ENCODE results near the gene SIX3. TPM values are rescaled to one million over a fixed set of nuclear protein-coding genes. Genes with fewer than 3 reads are reported as not detected.

The SIX3 gene
- polyA plus RNA-seq, 1 of the 3 experiments (the other 2 are of a cell fraction), result 0.58 TPM

GRCh38 chr2:44934038-44934982 is 7.2 kb upstream of the SIX3 start:
- Histone ChIP-seq H2AFZ (ENCODE audit: low read depth) (peak overlapping the region; percentile 79; the same call in 1 of the 2 replicates), H3K4me1 (ENCODE audit: control insufficient read depth in 1 of 2, insufficient read depth in 2 of 2, low read depth in 1 of 2, low read length in 1 of 2) (peaks cover 0 to 31% of the 10 kb centered on the region in 2 experiments; a peak in 2 of 4 replicates), H4K20me1 (ENCODE audit: insufficient read depth) (no peaks in the 10 kb centered on the region), H3F3A (replicated peaks; ENCODE audit: insufficient read depth) (no peaks in the 10 kb centered on the region), H3K4me2 (peak overlapping the region; percentile 94), H3K27me3 (ENCODE audit: insufficient read depth) (peaks cover 63% of the 10 kb centered on the region), H3K27ac (ENCODE audit: low read depth in 2 of 2, low read length in 1 of 2) (peak overlapping the region in 1 of 2 experiments; percentile 92; a peak in 2 of 4 replicates), H3K9me3 (no peaks in the 10 kb centered on the region), H3K9ac (no peak overlapping the region), H3K9me2 (no peaks in the 10 kb centered on the region), H3K4me3 (ENCODE audit: low read depth in 2 of 2, low read length in 1 of 2) (peak overlapping the region; percentile 62 to 67), H3K79me2 (ENCODE audit: insufficient read depth) (no peaks in the 10 kb centered on the region), H3K36me3 (replicated peaks in 1 of 2; ENCODE audit: control insufficient read depth in 1 of 2, insufficient read depth in 2 of 2, low read length in 1 of 2) (no peaks in the 10 kb centered on the region)
- CTCF ChIA-PET, result interaction anchor here (0.6 to 7.6 kb wide), 17 partner anchors 9 to 890 kb away, joined by 3 to 83 read pairs (median 3); no protein-coding TSS in a partner anchor
- 28% methylated on average over 58 of the region's 60 CpGs for WGBS (ENCODE audit: low lambda C conversion rate)
- DNase-seq, result peak; percentile 89
- TF ChIP-seq POLR2AphosphoS5 (IDR thresholded peaks at IDR 0.05; ENCODE audit: low read depth, low read length), result no peak
- TF ChIP-seq MEF2A (IDR thresholded peaks at IDR 0.05; ENCODE audit: borderline replicate concordance, low read depth), result no peak
- no peak for TF ChIP-seq NFIC (IDR thresholded peaks at IDR 0.05; ENCODE audit: borderline replicate concordance)
- no peak for TF ChIP-seq ZBTB33 (IDR thresholded peaks at IDR 0.05; ENCODE audit: borderline replicate concordance, low read depth)
- TF ChIP-seq CHD2 (IDR thresholded peaks at IDR 0.05; ENCODE audit: low read length, partially characterized antibody), result no peak
- TF ChIP-seq YY1 (IDR thresholded peaks at IDR 0.05; ENCODE audit: low read depth), result no peak
- TF ChIP-seq EZH2phosphoT487 (IDR thresholded peaks at IDR 0.05; ENCODE audit: borderline replicate concordance, low read depth), result no peak
- TF ChIP-seq JUND (IDR thresholded peaks at IDR 0.05), result no peak
- peak; percentile 30; the same call in 1 of the 2 replicates for TF ChIP-seq MXI1 (IDR thresholded peaks at IDR 0.05; ENCODE audit: low read depth, low read length)
- POLR2A ChIA-PET, result interaction anchor here (0.6 to 1.1 kb wide), 4 partner anchors 12 to 538 kb away, joined by 3 to 5 read pairs (median 4); no protein-coding TSS in a partner anchor

GRCh38 chr2:44934983-44935728 is 6.3 kb upstream of the SIX3 start:
- CTCF ChIA-PET, result interaction anchor here (0.6 to 7.6 kb wide), 15 partner anchors 10 to 891 kb away, joined by 3 to 83 read pairs (median 3); no protein-coding TSS in a partner anchor
- H3K4me2 ChIP-seq, result peak overlapping the region; percentile 94

More at GRCh38 chr2:44934983-44935728, 6.3 kb upstream of the SIX3 start:
- Histone ChIP-seq H3K9ac (no peak overlapping the region), H4K20me1 (ENCODE audit: insufficient read depth) (no peaks in the 10 kb centered on the region), H3K27me3 (ENCODE audit: insufficient read depth) (peaks cover 69% of the 10 kb centered on the region), H3K9me2 (no peaks in the 10 kb centered on the region), H3K4me1 (ENCODE audit: control insufficient read depth in 1 of 2, insufficient read depth in 2 of 2, low read depth in 1 of 2, low read length in 1 of 2) (peaks cover 0 to 39% of the 10 kb centered on the region in 2 experiments; a peak in 2 of 4 replicates), H3K36me3 (replicated peaks in 1 of 2; ENCODE audit: control insufficient read depth in 1 of 2, insufficient read depth in 2 of 2, low read length in 1 of 2) (no peaks in the 10 kb centered on the region), H3F3A (replicated peaks; ENCODE audit: insufficient read depth) (peaks cover 4% of the 10 kb centered on the region), H3K79me2 (ENCODE audit: insufficient read depth) (no peaks in the 10 kb centered on the region), H3K4me3 (ENCODE audit: low read depth in 2 of 2, low read length in 1 of 2) (peak overlapping the region; percentile 62 to 67), H3K27ac (ENCODE audit: low read depth in 2 of 2, low read length in 1 of 2) (peak overlapping the region in 1 of 2 experiments; percentile 92; a peak in 2 of 4 replicates), H2AFZ (ENCODE audit: low read depth) (peak overlapping the region; percentile 79), H3K9me3 (no peaks in the 10 kb centered on the region)
- TF ChIP-seq SMC3 (IDR thresholded peaks at IDR 0.05; ENCODE audit: low read depth, low read length) (no peak), MXI1 (IDR thresholded peaks at IDR 0.05; ENCODE audit: low read depth, low read length) (peak; percentile 55), TCF12 (IDR thresholded peaks at IDR 0.05) (no peak), EZH2phosphoT487 (IDR thresholded peaks at IDR 0.05; ENCODE audit: borderline replicate concordance, low read depth) (peak; percentile 28; the same call in 1 of the 2 replicates)
- peak; percentile 80 for DNase-seq
- WGBS (ENCODE audit: low lambda C conversion rate), result 33% methylated on average over 31 of the region's 48 CpGs
- POLR2A ChIA-PET, result interaction anchor here (1.0 to 3.4 kb wide), 4 partner anchors 11 to 162 kb away, joined by 3 to 16 read pairs (median 5); no protein-coding TSS in a partner anchor
